Astrocyte (in vitro differentiated cells and primary cell): ENCODE results near the gene FBXW7.

Experiments
- CTCF ChIP-seq: IDR thresholded peaks from 2 replicates; pipeline ENCODE4 v1.5.1; 2011; ENCODE audit warnings: low read depth, mild to moderate bottlenecking, inconsistent platforms, low read length, moderate library complexity; ENCODE audit not compliant: insufficient read depth
- EZH2 ChIP-seq: IDR thresholded peaks from 2 replicates; pipeline ENCODE4 v1.6.1; 2012; ENCODE audit warnings: mild to moderate bottlenecking, low read length, inconsistent platforms; ENCODE audit not compliant: insufficient read depth

- no peak for TF ChIP-seq CTCF
- no peak for TF ChIP-seq EZH2
Observed at GRCh38 chr4:152390216-152390615, 145.7 kb downstream of the FBXW7 start.
